ENCODE results near the gene FRRS1.

- TF ChIP-seq CTCF (conservative IDR thresholded peaks at IDR 0.05; ENCODE audit: low read depth, low read length) (no peak), EZH2 (IDR thresholded peaks at IDR 0.05; ENCODE audit: borderline replicate concordance, low read depth, low read length, poor library complexity, severe bottlenecking) (no peak)
Measured at GRCh38 chr1:99672038-99672437, 94.4 kb downstream of the FRRS1 start.

All from A673 (cell line).